ENCODE results near the gene AGXT. TPM values are rescaled to one million over a fixed set of nuclear protein-coding genes. Genes with fewer than 3 reads are reported as not detected.

AGXT gene
- total RNA-seq, 1 experiment from 2014 or later = not detected

GRCh38 chr2:240898108-240898730, 29.6 kb downstream of the AGXT start:
- DNase-seq (ENCODE audit: low spot score) = no peak

GRCh38 chr2:240898731-240899467, 30.3 kb downstream of the AGXT start:
- no peak for DNase-seq (ENCODE audit: low spot score)

GRCh38 chr2:240899468-240899865, 30.8 kb downstream of the AGXT start:
- DNase-seq (ENCODE audit: low spot score) = no peak

- no peak for DNase-seq (ENCODE audit: low spot score)
Measured at GRCh38 chr2:240900141-240900860, 31.7 kb downstream of the AGXT start.

- DNase-seq (ENCODE audit: low spot score) = no peak
Measured at GRCh38 chr2:240901986-240902614, 33.5 kb downstream of the AGXT start.

GRCh38 chr2:240902615-240903041, 34.0 kb downstream of the AGXT start:
- no peak for DNase-seq (ENCODE audit: low spot score)

- no peak for DNase-seq (ENCODE audit: low spot score)
Measured at GRCh38 chr2:240903191-240904060, 34.8 kb downstream of the AGXT start.

- no peak for DNase-seq (ENCODE audit: low spot score)
Measured at GRCh38 chr2:240904216-240905175, 35.9 kb downstream of the AGXT start.

- DNase-seq (ENCODE audit: low spot score) = peak; percentile 50
Measured at GRCh38 chr2:240905176-240905781, 36.7 kb downstream of the AGXT start.

- DNase-seq (ENCODE audit: low spot score) = no peak
Measured at GRCh38 chr2:240906141-240906910, 37.7 kb downstream of the AGXT start, which contains the start of gene CROCC2. Gene CROCC2, plus strand, starts transcription at chr2:240906336. Its CDS starts 178 bp downstream, at chr2:240906514.

GRCh38 chr2:240906911-240907590, 38.4 kb downstream of the AGXT start:
- DNase-seq (ENCODE audit: low spot score) = no peak

- DNase-seq (ENCODE audit: low spot score) = no peak
Measured at GRCh38 chr2:240909216-240909974, 40.8 kb downstream of the AGXT start.

- peak; percentile 52 for DNase-seq (ENCODE audit: low spot score)
Measured at GRCh38 chr2:240911641-240912265, 43.1 kb downstream of the AGXT start.

GRCh38 chr2:240912878-240913809, 44.5 kb downstream of the AGXT start:
- DNase-seq (ENCODE audit: low spot score) = no peak

GRCh38 chr2:240913810-240914644, 45.4 kb downstream of the AGXT start:
- peak; percentile 30 for DNase-seq (ENCODE audit: low spot score)
